Measurements from ENCODE around the gene ABCF2.

The ABCF2 gene

DNA sequence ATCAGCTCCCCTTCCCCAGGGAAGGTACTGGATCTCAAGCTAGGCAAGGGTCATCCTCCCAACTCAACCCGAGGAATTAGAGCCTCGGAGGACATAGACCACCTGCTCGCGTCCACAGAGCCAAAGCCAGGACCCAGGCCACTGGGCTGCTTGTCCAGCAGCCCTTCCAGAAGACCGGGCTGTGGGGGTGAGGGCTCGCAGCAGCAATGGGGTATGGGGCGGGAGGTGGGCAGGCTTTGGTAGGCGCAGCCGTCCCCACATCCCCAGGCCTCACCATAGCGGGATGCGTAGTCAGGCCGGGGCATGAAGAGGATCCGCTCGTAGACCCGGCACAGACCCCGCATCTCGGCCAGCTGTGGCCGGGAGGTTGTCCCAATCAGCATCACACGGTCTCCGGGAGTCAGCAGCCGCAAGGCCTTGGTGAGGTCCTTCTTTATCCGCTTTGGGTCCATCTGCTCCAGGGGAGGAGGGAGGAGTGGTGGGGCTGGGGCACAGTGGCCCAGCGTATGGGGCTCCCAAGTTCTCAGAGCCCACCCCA, 34.9 kb downstream of the ABCF2 start:
- no peak overlapping the region for H3K14ac ChIP-seq (ENCODE audit: low read length in 2 of 2)
- DNase-seq: no peak
- no peak overlapping the region for H3K4me3 ChIP-seq (ENCODE audit: insufficient read depth in 1 of 2, low read depth in 1 of 2, low read length in 2 of 2)
- WGBS: 93% methylated on average over 21 of the region's 23 CpGs
- H3K9me3 ChIP-seq (ENCODE audit: control insufficient read depth, low read length): peaks cover 6% of the 10 kb centered on the region
- no peak overlapping the region for H2BK5ac ChIP-seq (ENCODE audit: low read depth, low read length, poor library complexity, severe bottlenecking)
- H3K27ac ChIP-seq (ENCODE audit: low read length, poor library complexity, severe bottlenecking): no peak overlapping the region
- H3K4me2 ChIP-seq (ENCODE audit: low read length, poor library complexity, severe bottlenecking): no peak overlapping the region
- H3K4ac ChIP-seq (ENCODE audit: low read depth in 1 of 2, low read length in 2 of 2): no peak overlapping the region
- no peaks in the 10 kb centered on the region for H3K36me3 ChIP-seq (ENCODE audit: control insufficient read depth in 1 of 2, insufficient read depth in 2 of 2, low read depth in 1 of 2, low read length in 2 of 2)
- no peak overlapping the region for H2AK5ac ChIP-seq (ENCODE audit: low read length, severe bottlenecking)
- peak overlapping the region in 1 of 2 experiments; percentile 14 for H3K23ac ChIP-seq (ENCODE audit: low read length in 2 of 2)
- H3K4me1 ChIP-seq (ENCODE audit: control insufficient read depth, insufficient read depth, low read depth, low read length): no peaks in the 10 kb centered on the region
- no peak overlapping the region for H3K18ac ChIP-seq (ENCODE audit: low read depth in 1 of 2, low read length in 2 of 2)
- no peaks in the 10 kb centered on the region for H3K79me1 ChIP-seq (replicated peaks; ENCODE audit: low read length, poor library complexity, severe bottlenecking)
- no peak overlapping the region for H2BK120ac ChIP-seq (ENCODE audit: low read depth, low read length)
- H2BK15ac ChIP-seq (ENCODE audit: low read depth, poor library complexity, severe bottlenecking): no peak overlapping the region
- no peak overlapping the region for H3K9ac ChIP-seq (ENCODE audit: low read length)
- H2BK12ac ChIP-seq (ENCODE audit: low read length in 2 of 2): no peak overlapping the region
- no peak overlapping the region for H4K91ac ChIP-seq (ENCODE audit: low read length)
- no peak overlapping the region for H2AFZ ChIP-seq (ENCODE audit: low read depth, low read length)
- no peak overlapping the region for H4K8ac ChIP-seq (ENCODE audit: low read length)
- peaks cover 78 to 96% of the 10 kb centered on the region in 2 experiments for H3K27me3 ChIP-seq (ENCODE audit: control insufficient read depth in 1 of 2, insufficient read depth in 1 of 2, low read length in 2 of 2)

- H4K91ac ChIP-seq (ENCODE audit: low read length): no peak overlapping the region
- no peak overlapping the region for H2BK5ac ChIP-seq (ENCODE audit: low read depth, low read length, poor library complexity, severe bottlenecking)
- no peak overlapping the region for H3K4ac ChIP-seq (ENCODE audit: low read depth in 1 of 2, low read length in 2 of 2)
- H3K18ac ChIP-seq (ENCODE audit: low read depth in 1 of 2, low read length in 2 of 2): no peak overlapping the region
- H2AK5ac ChIP-seq (ENCODE audit: low read length, severe bottlenecking): no peak overlapping the region
- no peak overlapping the region for H3K4me3 ChIP-seq (ENCODE audit: insufficient read depth in 1 of 2, low read depth in 1 of 2, low read length in 2 of 2)
- H3K79me1 ChIP-seq (replicated peaks; ENCODE audit: low read length, poor library complexity, severe bottlenecking): no peaks in the 10 kb centered on the region
- no peak for DNase-seq
- H3K14ac ChIP-seq (ENCODE audit: low read length in 2 of 2): no peak overlapping the region
- no peak overlapping the region for H4K8ac ChIP-seq (ENCODE audit: low read length)
- H2BK15ac ChIP-seq (ENCODE audit: low read depth, poor library complexity, severe bottlenecking): no peak overlapping the region
- H3K9me3 ChIP-seq (ENCODE audit: control insufficient read depth, low read length): peaks cover 6% of the 10 kb centered on the region
- H3K9ac ChIP-seq (ENCODE audit: low read length): no peak overlapping the region
- no peak overlapping the region for H2BK120ac ChIP-seq (ENCODE audit: low read depth, low read length)
- H3K4me2 ChIP-seq (ENCODE audit: low read length, poor library complexity, severe bottlenecking): no peak overlapping the region
- H2BK12ac ChIP-seq (ENCODE audit: low read length in 2 of 2): no peak overlapping the region
- H3K27ac ChIP-seq (ENCODE audit: low read length, poor library complexity, severe bottlenecking): no peak overlapping the region
- H2AFZ ChIP-seq (ENCODE audit: low read depth, low read length): no peak overlapping the region
- H3K23ac ChIP-seq (ENCODE audit: low read length in 2 of 2): peak overlapping the region in 1 of 2 experiments; percentile 14
- no peaks in the 10 kb centered on the region for H3K36me3 ChIP-seq (ENCODE audit: control insufficient read depth in 1 of 2, insufficient read depth in 2 of 2, low read depth in 1 of 2, low read length in 2 of 2)
- 82% methylated on average over 12 of the region's 12 CpGs for WGBS
- H3K4me1 ChIP-seq (ENCODE audit: control insufficient read depth, insufficient read depth, low read depth, low read length): no peaks in the 10 kb centered on the region
- peaks cover 73 to 96% of the 10 kb centered on the region in 2 experiments for H3K27me3 ChIP-seq (ENCODE audit: control insufficient read depth in 1 of 2, insufficient read depth in 1 of 2, low read length in 2 of 2)
These were observed 35.5 kb downstream of the ABCF2 start for GRCh38 chr7:151191544-151191943.

- Histone ChIP-seq H3K4me3 (ENCODE audit: insufficient read depth in 1 of 2, low read depth in 1 of 2, low read length in 2 of 2) (no peak overlapping the region), H3K36me3 (ENCODE audit: control insufficient read depth in 1 of 2, insufficient read depth in 2 of 2, low read depth in 1 of 2, low read length in 2 of 2) (no peaks in the 10 kb centered on the region), H3K23ac (ENCODE audit: low read length in 2 of 2) (no peak overlapping the region), H3K9ac (ENCODE audit: low read length) (no peak overlapping the region), H3K9me3 (ENCODE audit: control insufficient read depth, low read length) (peaks cover 6% of the 10 kb centered on the region), H4K91ac (ENCODE audit: low read length) (no peak overlapping the region), H2BK5ac (ENCODE audit: low read depth, low read length, poor library complexity, severe bottlenecking) (no peak overlapping the region), H2AFZ (ENCODE audit: low read depth, low read length) (no peak overlapping the region), H3K4me2 (ENCODE audit: low read length, poor library complexity, severe bottlenecking) (no peak overlapping the region), H3K4ac (ENCODE audit: low read depth in 1 of 2, low read length in 2 of 2) (no peak overlapping the region), H3K18ac (ENCODE audit: low read depth in 1 of 2, low read length in 2 of 2) (no peak overlapping the region), H4K8ac (ENCODE audit: low read length) (no peak overlapping the region), H2BK15ac (ENCODE audit: low read depth, poor library complexity, severe bottlenecking) (no peak overlapping the region), H3K27ac (ENCODE audit: low read length, poor library complexity, severe bottlenecking) (no peak overlapping the region), H3K4me1 (ENCODE audit: control insufficient read depth, insufficient read depth, low read depth, low read length) (no peaks in the 10 kb centered on the region), H2BK120ac (ENCODE audit: low read depth, low read length) (no peak overlapping the region), H2AK5ac (ENCODE audit: low read length, severe bottlenecking) (no peak overlapping the region), H3K27me3 (ENCODE audit: control insufficient read depth in 1 of 2, insufficient read depth in 1 of 2, low read length in 2 of 2) (peaks cover 48 to 83% of the 10 kb centered on the region in 2 experiments), H3K79me1 (replicated peaks; ENCODE audit: low read length, poor library complexity, severe bottlenecking) (no peaks in the 10 kb centered on the region), H3K14ac (ENCODE audit: low read length in 2 of 2) (no peak overlapping the region), H2BK12ac (ENCODE audit: low read length in 2 of 2) (no peak overlapping the region)
- 100% methylated on average over 1 of the region's 4 CpGs for WGBS
- no peak for DNase-seq
These were observed 38.0 kb downstream of the ABCF2 start for GRCh38 chr7:151189038-151189437.

DNA sequence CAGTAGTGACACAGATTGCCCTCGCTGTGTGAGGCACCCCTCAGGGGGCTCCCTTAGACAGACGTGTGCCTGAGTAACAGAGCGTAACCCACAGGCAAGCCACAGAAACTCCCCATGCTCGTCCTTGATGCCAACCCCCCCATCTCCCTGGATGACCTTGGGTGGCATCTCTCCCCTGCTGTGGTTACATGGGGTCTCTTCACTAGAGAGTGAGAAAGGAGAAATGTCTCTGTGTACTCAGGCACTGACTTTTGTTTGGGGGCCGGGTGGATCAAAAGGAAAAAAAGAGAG, 38.8 kb downstream of the ABCF2 start:
- H3K27ac ChIP-seq (ENCODE audit: low read length, poor library complexity, severe bottlenecking): no peak overlapping the region
- no peak overlapping the region for H4K91ac ChIP-seq (ENCODE audit: low read length)
- H2BK12ac ChIP-seq (ENCODE audit: low read length in 2 of 2): no peak overlapping the region
- no peak overlapping the region for H3K4me2 ChIP-seq (ENCODE audit: low read length, poor library complexity, severe bottlenecking)
- no peaks in the 10 kb centered on the region for H3K79me1 ChIP-seq (replicated peaks; ENCODE audit: low read length, poor library complexity, severe bottlenecking)
- no peak for DNase-seq
- no peak overlapping the region for H3K9ac ChIP-seq (ENCODE audit: low read length)
- H2BK15ac ChIP-seq (ENCODE audit: low read depth, poor library complexity, severe bottlenecking): no peak overlapping the region
- H2BK120ac ChIP-seq (ENCODE audit: low read depth, low read length): no peak overlapping the region
- H3K18ac ChIP-seq (ENCODE audit: low read depth in 1 of 2, low read length in 2 of 2): no peak overlapping the region
- H3K4ac ChIP-seq (ENCODE audit: low read depth in 1 of 2, low read length in 2 of 2): no peak overlapping the region
- H3K27me3 ChIP-seq (ENCODE audit: control insufficient read depth in 1 of 2, insufficient read depth in 1 of 2, low read length in 2 of 2): peaks cover 43 to 77% of the 10 kb centered on the region in 2 experiments
- peaks cover 6% of the 10 kb centered on the region for H3K9me3 ChIP-seq (ENCODE audit: control insufficient read depth, low read length)
- no peaks in the 10 kb centered on the region for H3K36me3 ChIP-seq (ENCODE audit: control insufficient read depth in 1 of 2, insufficient read depth in 2 of 2, low read depth in 1 of 2, low read length in 2 of 2)
- WGBS: 66% methylated on average over 2 of the region's 5 CpGs
- no peak overlapping the region for H2AK5ac ChIP-seq (ENCODE audit: low read length, severe bottlenecking)
- no peak overlapping the region for H2BK5ac ChIP-seq (ENCODE audit: low read depth, low read length, poor library complexity, severe bottlenecking)
- no peak overlapping the region for H3K4me3 ChIP-seq (ENCODE audit: insufficient read depth in 1 of 2, low read depth in 1 of 2, low read length in 2 of 2)
- H4K8ac ChIP-seq (ENCODE audit: low read length): no peak overlapping the region
- no peaks in the 10 kb centered on the region for H3K4me1 ChIP-seq (ENCODE audit: control insufficient read depth, insufficient read depth, low read depth, low read length)
- H3K14ac ChIP-seq (ENCODE audit: low read length in 2 of 2): no peak overlapping the region
- no peak overlapping the region for H2AFZ ChIP-seq (ENCODE audit: low read depth, low read length)
- H3K23ac ChIP-seq (ENCODE audit: low read length in 2 of 2): no peak overlapping the region
